GM21717 (cell line): ENCODE results near the gene KCTD20.

Source experiments
- ATAC-seq: cut with Tn5 transposase; IDR thresholded peaks from one replicate; pipeline ENCODE4 v1.9.1; 2021; ENCODE audit warnings: mild to moderate bottlenecking, moderate library complexity; ENCODE audit not compliant: unreplicated experiment

KCTD20 gene

DNA sequence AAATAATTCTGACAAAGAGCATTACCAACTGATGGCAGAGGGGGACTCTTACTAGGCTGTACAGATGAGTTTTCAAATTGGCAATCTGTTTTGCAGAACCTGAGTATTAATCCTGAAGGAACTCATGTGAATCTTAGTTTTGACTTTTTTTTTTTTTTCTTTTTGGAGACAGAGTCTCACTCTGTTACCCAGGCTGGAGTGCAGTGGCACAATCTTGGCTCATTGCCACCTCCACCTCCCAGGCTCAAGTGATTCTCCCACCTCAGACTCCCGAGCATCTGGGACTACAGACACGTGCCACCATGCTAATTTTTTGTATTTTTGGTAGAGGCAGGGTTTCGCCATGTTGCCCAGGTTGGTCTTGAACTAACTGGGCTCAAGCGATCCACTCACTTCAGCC lies 49.3 kb downstream of the KCTD20 start:
- ATAC-seq: no peak

DNA sequence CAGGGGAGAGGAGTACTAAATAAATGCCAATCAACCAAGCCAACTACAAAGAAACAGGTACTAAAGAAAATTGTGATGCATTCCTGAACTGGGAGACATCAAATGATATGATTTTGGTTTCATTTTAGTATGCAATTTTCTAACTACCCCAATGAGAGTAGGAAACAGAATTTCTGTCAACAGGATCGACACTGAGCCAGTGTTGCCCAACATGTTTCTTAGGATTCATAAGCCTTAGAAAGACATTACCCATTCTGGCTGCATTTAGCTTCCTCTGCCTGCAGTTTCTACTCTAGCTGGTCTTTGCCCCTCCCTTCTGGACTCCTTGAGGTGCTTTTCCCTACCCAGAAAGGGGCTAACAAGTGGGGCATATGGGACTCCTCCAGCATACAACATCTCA lies 49.8 kb downstream of the KCTD20 start:
- ATAC-seq: no peak

DNA sequence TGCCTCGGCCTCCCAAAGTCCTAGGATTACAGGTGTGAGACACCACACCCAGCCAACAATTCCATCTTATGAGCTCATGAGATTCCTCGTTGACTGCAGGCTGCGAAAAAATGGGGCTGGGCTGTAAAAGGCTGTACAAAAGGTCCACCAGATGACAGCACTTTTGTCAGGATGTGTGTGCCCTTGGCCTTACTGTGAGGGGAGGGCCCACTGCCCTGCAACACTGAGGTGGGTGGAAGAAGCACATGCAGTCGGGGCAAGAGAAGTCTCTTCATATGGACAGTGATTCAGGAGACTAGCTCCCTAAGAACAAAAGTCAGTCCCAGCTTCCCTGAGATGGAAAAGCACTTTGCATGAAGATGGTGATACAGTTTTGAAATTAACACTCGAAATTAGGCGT lies 50.5 kb downstream of the KCTD20 start:
- no peak for ATAC-seq

DNA sequence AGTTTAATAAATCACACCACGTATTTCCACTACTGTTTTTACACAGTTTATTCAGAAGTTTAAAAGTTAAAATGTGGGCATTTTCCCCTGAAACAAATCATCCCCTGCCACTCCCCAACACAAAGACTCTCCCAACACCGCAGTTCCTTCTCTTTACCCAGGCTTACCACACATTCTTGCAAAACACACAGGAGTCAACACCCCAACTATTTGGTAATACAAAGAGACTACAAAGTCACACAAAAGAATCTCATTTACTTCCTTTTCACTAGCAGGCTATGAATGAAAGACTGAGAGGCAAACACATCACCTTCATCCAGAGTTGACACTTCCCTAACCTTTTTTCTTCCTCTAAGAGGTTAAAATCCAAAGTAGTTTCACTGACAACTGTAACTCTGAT lies 51.1 kb downstream of the KCTD20 start:
- no peak for ATAC-seq

DNA sequence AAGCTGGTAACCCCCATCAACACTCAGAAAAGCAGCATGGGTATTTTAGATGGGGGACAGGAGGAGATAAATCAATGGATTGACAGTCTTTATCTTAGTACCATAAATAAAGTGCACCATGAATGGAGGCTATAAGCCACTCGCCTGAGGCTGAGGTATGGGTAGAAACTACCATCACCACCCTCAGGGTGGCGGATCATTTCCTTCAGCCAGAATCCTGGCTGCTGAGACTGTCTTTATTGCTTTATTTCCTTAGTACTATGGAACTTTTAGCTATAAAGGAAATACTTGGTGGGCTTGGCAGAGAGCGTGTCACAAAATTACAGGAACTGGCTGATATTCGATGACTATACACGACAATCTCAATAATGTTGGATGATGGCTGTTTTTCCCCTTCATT lies 52.3 kb downstream of the KCTD20 start:
- no peak for ATAC-seq

DNA sequence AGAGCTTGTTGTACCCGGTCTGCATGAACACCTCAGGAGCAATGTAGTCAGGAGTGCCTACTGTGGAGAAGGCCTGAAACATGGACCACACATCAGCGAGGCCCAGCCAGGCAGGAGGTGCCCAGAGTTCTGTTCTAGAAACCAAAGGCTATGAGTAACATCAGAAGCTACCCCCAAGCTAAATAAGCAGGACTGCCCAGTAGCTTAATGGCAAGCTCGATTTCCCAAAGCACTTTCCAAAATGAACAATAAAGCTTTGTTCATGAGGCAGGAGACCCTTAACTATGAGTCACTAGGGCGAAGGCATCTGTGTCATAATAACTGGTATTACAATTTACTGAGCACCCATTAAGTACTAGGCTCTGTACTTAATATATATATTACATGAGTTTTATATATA lies 57.1 kb downstream of the KCTD20 start:
- no peak for ATAC-seq

DNA sequence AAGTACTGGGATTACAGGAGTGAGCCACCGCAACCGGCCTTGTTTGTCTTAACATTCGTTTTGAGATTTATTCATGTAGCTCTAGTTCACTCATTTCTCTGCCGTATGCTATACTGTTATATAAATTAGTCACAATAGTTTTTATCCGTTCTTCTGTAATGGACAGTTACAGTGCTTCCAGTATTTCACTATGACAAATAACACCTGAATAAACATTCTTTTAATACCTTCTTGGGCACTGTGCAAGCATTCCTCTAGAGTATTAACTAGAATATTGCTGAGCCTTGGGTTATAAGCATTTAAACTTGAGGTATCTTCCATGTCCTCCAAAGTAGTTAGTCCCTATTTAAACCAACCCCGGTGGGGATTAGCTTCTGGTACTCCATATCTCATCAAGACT lies 58.9 kb downstream of the KCTD20 start:
- no peak for ATAC-seq

DNA sequence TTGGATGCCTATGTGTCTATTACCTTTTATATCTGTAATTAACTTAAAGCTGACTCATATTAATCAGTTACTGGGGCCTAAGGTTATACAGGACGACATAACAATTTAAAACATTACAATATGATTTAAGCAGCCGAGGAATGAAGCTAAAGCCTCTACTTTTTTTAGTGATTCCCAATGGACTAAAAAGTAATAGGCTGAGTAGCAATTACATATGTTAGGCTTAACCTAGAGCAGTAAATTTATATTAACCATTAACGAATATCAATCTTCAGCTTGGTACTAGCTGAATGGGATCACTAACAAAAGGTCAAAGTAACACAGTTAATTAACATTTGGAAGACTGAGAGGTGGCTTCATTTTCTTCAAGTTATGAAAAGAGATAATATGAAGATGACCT lies 61.4 kb downstream of the KCTD20 start:
- ATAC-seq: no peak

DNA sequence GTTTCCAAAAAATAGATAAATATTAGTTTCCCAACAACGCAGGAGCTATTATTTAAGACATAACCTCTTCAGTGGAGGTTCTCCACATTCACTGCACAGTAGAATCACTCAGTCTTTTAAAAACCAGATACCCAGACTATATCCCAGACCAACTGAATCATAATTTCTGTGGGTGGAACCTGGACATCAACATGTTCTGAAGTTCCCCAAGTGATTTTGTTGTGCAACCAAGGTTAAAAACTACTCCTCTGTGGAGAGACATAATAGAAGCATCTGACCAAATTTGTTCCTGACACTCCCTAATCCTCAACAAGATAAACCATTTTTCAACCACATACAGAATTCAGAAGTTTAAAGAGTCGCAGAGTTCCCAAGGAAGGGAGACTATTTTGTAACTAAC lies 62.2 kb downstream of the KCTD20 start:
- no peak for ATAC-seq

DNA sequence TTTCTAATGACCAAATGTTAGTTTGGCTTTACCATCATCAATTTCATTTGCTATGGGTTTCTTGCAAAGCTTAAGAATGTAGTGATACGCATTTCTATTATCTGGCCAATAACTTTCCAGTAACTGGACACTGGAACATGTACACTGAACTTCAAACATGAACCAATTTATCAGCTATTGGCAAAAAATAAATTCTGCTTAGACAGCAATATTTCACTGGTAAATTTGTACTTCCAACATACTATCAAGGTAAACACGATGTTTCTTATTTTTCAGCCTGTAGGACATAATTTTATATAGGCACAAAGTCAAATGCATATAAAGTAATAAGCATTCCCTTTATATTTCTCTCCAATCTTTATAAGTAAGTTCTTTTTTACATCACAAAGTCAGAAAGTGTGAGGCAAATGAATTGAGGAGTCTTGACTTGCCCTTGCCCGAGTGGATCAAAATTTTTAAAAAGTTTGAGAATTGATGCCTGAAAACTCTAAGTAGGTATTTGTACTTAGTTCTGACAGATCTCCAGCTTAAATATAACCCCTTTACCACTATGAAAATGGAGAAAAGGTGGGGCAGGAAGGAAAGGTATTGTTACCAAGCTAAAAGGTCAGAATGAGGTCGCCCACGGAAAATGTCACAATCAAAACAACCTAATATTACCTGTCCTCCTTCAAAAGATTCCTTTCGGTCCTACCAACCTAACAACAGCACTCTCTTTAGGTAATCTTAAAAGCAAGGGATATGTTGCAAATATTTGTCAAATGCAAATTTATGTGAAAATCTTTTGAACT lies 63.1 kb downstream of the KCTD20 start:
- no peak for ATAC-seq

DNA sequence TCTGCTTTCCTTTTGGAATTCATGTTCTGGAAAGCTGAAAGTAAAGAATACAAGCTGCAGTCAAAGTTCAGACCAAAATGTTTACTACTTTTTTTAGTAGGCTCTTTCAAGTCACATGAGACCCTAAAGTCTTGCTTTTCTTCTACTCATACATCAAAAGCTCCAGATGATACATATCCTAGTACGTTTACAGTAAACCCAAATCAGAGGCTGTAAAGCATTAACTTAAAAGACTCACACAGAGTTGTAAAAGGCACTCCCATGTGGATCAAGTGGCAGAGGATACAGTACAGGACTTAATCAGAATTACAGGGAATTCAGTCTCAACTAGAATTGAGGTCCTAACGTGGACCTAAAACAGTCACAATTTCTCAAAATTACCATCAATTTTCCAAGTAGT lies 63.8 kb downstream of the KCTD20 start:
- ATAC-seq: no peak

DNA sequence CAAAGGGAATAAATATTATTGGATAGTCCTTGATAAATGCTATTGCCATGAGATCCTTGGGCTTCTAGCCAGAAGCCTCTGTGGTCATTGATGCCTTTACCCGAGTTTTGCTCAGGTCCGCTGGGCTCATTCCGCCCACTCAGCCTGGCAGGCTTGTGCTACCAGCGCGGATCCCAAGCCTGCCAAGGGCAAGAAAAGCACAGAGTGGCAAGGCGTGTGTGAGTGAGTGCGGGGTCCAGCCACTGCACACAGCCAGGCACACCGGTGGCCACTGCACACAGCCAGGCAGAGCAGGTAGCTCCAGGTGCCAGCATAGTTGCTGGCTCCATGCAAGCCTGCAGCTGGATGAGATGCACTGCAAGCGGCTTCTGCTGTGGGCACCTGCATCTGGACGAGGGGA lies 65.7 kb downstream of the KCTD20 start:
- ATAC-seq: no peak

DNA sequence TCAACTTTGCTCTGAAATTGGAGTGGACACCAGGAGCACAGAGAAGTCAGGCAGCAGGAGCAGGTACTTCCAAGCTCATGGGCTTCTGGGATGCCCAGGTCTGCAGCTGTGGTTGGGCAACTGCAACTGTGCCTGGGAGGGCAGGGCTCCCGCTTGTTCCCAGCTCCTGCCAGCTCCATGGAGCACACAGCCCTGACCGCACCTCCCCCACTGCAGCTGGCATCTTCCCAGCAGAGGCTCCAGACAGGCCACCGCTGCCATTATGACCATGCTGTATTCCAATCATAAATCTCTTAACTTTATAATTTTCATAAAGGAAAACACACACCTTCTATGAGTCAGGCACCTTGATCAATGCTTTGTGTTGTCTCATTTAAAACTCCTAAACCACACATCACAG lies 67.6 kb downstream of the KCTD20 start:
- no peak for ATAC-seq

DNA sequence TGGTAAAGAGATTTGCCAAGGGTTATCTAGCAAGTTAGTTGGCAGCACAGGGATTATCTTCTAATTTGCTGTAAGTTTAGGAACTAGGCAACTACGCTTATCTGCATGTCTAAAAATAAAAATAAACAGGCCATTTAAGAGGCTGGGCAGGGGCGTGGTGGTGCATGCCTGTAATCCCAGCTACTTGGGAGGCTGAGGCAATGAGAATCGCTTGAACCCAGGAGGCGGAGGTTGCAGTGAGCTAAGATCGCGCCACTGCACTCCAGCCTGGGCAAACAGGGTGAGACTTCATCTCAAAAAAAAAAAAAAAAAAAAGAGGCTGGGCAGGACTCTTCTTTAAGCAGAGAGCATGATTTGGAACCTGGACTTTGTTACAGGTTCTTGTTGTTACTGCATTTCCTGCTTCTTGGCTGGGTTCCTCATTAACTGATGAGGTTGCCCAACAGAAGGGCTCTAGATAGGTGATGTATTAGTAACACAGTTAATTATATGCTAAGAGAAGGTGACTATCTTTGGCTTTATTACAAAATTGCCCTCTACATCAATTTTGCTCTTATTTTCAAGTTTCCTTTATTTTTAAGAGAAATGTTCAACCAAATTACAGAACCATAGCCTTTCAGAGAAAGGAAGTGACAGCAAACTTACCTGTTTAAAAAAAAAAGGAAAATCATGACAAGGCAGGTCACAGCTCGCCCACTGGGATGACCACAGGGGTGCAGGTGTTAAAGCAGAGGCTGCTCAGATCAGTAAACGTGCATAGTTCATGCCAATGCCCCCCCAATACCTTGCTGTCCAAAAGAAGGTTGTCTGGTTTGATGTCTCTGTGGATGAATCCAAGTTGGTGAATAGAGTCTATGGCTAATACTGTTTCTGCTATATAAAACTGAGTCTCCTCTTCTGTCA lies 72.0 kb downstream of the KCTD20 start:
- no peak for ATAC-seq

DNA sequence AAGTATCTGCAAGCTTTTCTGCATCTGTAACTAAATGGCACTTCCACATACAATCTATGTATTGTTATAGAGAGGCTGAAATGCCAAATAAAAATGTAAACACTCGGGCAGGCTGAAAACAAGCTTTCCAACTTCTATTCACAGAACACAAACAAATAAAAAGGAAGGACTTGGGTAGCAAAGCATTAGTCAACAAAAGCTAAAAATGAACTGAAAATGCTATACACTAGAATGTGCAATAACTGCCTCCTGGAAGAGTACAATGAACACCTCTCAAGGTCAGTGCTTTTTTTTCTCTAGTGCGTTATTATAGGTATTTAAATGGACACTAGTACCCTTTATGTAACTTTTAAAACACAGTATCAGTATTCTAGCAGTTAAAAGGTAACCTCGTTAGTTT lies 73.0 kb downstream of the KCTD20 start:
- ATAC-seq: no peak

DNA sequence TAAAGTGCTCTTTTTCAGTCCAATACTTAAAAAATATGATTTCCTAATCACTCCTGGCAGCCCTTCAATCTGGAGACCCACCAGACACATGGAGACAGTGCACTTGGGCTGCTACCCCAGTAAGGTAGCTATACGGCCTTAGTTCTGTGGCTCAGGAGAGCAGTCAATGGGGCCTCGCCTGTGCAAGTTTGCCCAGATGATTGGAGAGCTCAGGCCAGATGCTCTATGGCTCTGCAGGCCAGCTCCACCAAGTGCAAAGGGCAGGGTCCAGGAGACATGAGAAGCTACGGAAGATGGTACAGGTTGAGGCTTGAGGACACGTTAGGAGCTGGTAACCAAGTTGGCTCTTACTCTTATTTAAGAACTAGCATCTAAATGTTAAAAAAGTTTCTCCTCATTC lies 73.8 kb downstream of the KCTD20 start:
- ATAC-seq: no peak

DNA sequence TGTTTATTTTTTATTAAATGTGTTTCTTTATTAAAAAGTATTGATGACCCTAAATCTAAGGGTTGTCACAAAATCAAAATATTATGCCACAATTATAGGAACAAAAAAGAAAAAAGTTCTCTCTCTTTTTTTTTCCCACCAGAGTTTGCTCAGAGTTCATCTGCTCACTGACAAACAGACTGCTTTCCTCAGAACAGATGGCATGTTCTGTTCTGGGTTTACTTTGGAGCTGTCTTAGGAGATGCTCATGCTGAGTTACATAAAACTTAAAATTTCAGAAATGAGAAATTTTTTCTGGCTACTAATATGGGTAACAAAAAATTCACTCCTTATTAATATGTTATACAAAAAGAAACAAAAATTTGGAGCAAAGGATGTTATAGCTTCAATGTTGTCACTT lies 74.2 kb downstream of the KCTD20 start:
- ATAC-seq: no peak

DNA sequence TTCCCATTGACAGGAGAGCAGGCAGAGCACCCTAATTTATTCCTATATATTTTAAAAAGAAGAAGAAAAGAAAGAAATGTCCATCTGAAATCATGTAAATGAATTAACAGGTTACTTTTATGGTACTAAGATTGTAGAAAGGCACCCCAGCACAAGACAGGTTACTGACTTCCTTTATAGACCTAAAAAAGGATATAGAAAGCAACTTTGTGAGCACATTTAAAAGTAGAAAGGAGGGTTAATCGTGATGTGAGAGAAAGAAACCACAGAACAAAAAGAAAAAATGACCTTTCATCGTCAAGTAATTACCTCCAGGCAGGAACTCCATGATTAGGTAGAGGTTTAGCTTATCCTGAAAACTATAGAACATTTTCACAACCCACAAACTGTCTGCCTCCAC lies 74.6 kb downstream of the KCTD20 start:
- ATAC-seq: no peak

DNA sequence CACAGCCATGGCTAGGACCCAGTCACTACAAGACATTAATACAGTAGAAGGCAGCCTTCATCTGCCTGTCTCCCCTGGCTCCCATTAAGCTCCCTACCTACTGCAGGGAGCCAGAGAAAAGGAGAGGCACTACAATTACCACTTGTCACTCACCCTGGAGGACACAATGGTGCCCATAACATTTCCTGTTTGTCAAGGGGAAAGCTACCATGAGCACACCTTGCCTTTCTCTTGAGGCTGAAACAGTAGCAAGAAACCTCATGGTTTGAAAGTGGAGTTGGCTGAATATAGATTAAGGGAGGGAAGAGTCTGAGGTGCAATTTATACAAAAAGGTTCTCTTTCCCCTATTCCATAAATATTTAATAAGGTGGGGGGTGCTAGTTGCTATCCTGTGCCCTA lies 76.6 kb downstream of the KCTD20 start:
- ATAC-seq: no peak

DNA sequence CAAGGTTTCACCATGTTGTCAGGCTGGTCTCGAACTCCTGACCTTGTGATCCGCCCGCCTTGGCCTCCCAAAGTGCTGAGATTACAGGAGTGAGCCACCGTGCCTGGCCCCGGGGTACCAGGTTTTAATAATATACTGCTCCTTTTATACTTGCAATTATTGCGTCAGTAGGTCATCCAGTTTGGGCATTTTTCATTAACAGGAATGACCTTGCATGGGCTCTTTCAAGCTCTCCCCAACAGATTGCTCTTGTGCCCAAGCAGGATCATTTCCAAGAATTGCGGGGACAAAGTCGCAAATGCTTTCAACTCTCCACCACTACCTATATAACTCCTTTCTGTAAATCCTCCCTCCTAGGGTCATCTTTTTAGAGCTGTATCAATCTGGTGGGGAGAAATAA lies 80.7 kb downstream of the KCTD20 start:
- no peak for ATAC-seq

DNA sequence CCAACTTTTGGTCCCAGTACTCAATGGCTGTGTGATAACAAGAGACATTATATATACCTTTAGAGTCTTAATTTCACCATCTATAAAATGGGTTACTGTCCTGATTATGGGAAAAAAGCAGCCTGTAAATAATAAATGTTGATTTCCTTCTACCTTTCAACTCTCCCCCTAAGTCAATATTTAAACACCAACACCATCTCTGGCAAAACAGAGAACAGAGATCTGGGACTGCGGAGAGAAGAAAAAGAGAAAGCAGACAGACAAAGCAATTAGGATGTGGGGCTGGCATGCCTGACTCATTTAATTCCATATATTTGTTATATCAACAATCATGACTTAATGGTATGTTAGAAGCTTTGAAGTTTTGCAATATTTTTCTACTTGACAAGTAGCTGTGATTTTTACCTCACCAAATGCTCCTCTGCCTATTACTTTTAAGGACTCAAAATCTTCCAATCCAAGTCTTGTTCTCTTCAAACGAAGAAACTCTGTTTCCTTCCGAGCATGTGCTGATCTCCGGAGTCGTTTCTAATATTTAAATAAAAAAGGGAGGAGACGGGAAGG lies 81.2 kb downstream of the KCTD20 start:
- no peak for ATAC-seq

DNA sequence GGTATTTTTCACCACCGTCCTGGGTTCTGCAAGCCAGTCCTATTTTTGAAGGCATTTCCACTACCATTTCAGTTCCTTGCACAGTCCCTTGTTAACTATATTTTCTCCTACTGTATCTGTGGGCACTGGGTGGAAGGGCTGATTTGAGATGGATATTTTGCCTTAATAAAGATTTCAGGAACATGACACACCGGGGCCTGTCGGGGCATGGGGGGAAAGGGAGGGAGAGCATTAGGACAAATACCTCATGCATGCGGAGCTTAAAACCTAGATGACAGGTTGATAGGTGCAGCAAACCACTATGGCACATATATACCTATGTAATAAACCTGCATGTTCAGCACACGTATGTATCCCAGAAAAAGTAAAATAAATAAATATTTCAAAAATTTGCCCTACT lies 82.1 kb downstream of the KCTD20 start:
- no peak for ATAC-seq
